H9 (cell line): Measurements from ENCODE around the gene TUBA4A. TPM values are rescaled to one million over a fixed set of nuclear protein-coding genes. Genes with fewer than 3 reads are reported as not detected.

ENCODE experiments used
- DNase-seq: peaks from one replicate; pipeline ENCODE4 v3.0.0-alpha.2; 2017
- H2AFZ ChIP-seq: one replicate; pipeline ENCODE4 v1.6.1; 2013; ENCODE audit warnings: mild to moderate bottlenecking, low read length, control low read depth, moderate library complexity
- H2AK5ac ChIP-seq: 2 replicates; pipeline ENCODE4 v1.6.1; 2013; ENCODE audit warnings: low read length, control low read depth, mixed read lengths; ENCODE audit not compliant: insufficient read length
- H2BK120ac ChIP-seq: one replicate; pipeline ENCODE4 v1.6.1; 2013; ENCODE audit warnings: low read depth, mild to moderate bottlenecking, low read length, control low read depth, inconsistent platforms; ENCODE audit not compliant: poor library complexity, severe bottlenecking
- H2BK12ac ChIP-seq: 2 replicates; pipeline ENCODE4 v1.6.1; 2013; ENCODE audit warnings: low read length, control low read depth, mixed read lengths, low read depth; ENCODE audit not compliant: insufficient read length
- H2BK15ac ChIP-seq: 2 replicates; pipeline ENCODE4 v1.6.1; 2013; ENCODE audit warnings: low read depth, low read length, control low read depth
- H2BK20ac ChIP-seq: one replicate; pipeline ENCODE4 v1.6.1; 2013; ENCODE audit warnings: low read depth, mild to moderate bottlenecking, low read length, control low read depth, inconsistent platforms; ENCODE audit not compliant: poor library complexity, severe bottlenecking
- H2BK5ac ChIP-seq: 2 replicates; pipeline ENCODE4 v1.6.1; 2013; ENCODE audit warnings: low read length, control low read depth, mixed read lengths; ENCODE audit not compliant: insufficient read length
- H3K14ac ChIP-seq: 2 replicates; pipeline ENCODE4 v1.6.1; 2013; ENCODE audit warnings: low read length, control low read depth; ENCODE audit not compliant: insufficient read depth
- H3K18ac ChIP-seq: 2 replicates; pipeline ENCODE4 v1.6.1; 2013; ENCODE audit warnings: low read depth, mild to moderate bottlenecking, mixed read lengths, low read length, control low read depth; ENCODE audit not compliant: insufficient read length
- H3K23ac ChIP-seq: 2 replicates; pipeline ENCODE4 v1.6.1; 2013; ENCODE audit warnings: low read length, control low read depth, mixed read lengths, low read depth; ENCODE audit not compliant: insufficient read length
- H3K23me2 ChIP-seq: 2 replicates; pipeline ENCODE4 v1.6.1; 2013; ENCODE audit warnings: low read depth, mild to moderate bottlenecking, mixed read lengths, low read length, control low read depth; ENCODE audit not compliant: insufficient read length, poor library complexity, severe bottlenecking
- H3K27ac ChIP-seq: 2 replicates; pipeline ENCODE4 v1.5.1; 2013; ENCODE audit warnings: low read length, control low read depth, mixed read lengths, low read depth; ENCODE audit not compliant: insufficient read length
- H3K27me3 ChIP-seq: 2 replicates; pipeline ENCODE4 v1.6.1; 2013; ENCODE audit warnings: low read length, control low read depth, inconsistent platforms; ENCODE audit not compliant: insufficient read depth
- H3K4ac ChIP-seq: 2 replicates; pipeline ENCODE4 v1.6.1; 2013; ENCODE audit warnings: low read depth, mild to moderate bottlenecking, control low read depth, inconsistent platforms, low read length, moderate library complexity
- H3K4me1 ChIP-seq: 2 replicates; pipeline ENCODE4 v1.6.1; 2013; ENCODE audit warnings: low read length, control low read depth, inconsistent platforms; ENCODE audit not compliant: insufficient read depth
- H3K4me2 ChIP-seq: 2 replicates; pipeline ENCODE4 v1.6.1; 2013; ENCODE audit warnings: low read length, control low read depth, mixed read lengths; ENCODE audit not compliant: insufficient read length, insufficient read depth
- H3K56ac ChIP-seq: 2 replicates; pipeline ENCODE4 v1.6.1; 2013; ENCODE audit warnings: low read depth, mild to moderate bottlenecking, mixed read lengths, low read length, control low read depth; ENCODE audit not compliant: insufficient read length
- H3K79me1 ChIP-seq: 2 replicates; pipeline ENCODE4 v1.6.1; 2013; ENCODE audit warnings: low read depth, mild to moderate bottlenecking, moderate library complexity, low read length, control low read depth, inconsistent platforms; ENCODE audit not compliant: insufficient read depth, poor library complexity, severe bottlenecking
- H3K79me2 ChIP-seq: 2 replicates; pipeline ENCODE4 v1.6.1; 2013; ENCODE audit warnings: low read length, control low read depth, inconsistent platforms; ENCODE audit not compliant: insufficient read depth
- H3K9ac ChIP-seq: 2 replicates; pipeline ENCODE4 v1.6.1; 2013; ENCODE audit warnings: low read length, control low read depth, mixed read lengths; ENCODE audit not compliant: insufficient read length; ENCODE audit errors: extremely low read depth
- H3K9me3 ChIP-seq: one replicate; pipeline ENCODE4 v1.6.1; 2013; ENCODE audit warnings: low read depth, low read length, inconsistent platforms; ENCODE audit not compliant: control insufficient read depth
- H3T11ph ChIP-seq: one replicate; pipeline ENCODE4 v1.6.1; 2013; ENCODE audit warnings: mild to moderate bottlenecking, low read length, control low read depth, inconsistent platforms
- H4K20me1 ChIP-seq: one replicate; pipeline ENCODE4 v1.6.1; 2013; ENCODE audit not compliant: control insufficient read depth, insufficient read length, insufficient read depth
- H4K5ac ChIP-seq: 2 replicates; pipeline ENCODE4 v1.6.1; 2013; ENCODE audit warnings: low read depth, mild to moderate bottlenecking, mixed read lengths, low read length, control low read depth; ENCODE audit not compliant: insufficient read length
- H4K8ac ChIP-seq: replicated peaks from 2 replicates; pipeline ENCODE4 v1.6.1; 2013; ENCODE audit warnings: low read length, control low read depth, mixed read lengths, low read depth; ENCODE audit not compliant: insufficient read length
- H4K91ac ChIP-seq: 2 replicates; pipeline ENCODE4 v1.6.1; 2013; ENCODE audit warnings: low read depth, mild to moderate bottlenecking, moderate library complexity, mixed read lengths, low read length, control low read depth; ENCODE audit not compliant: insufficient read length
- H3K27ac Mint-ChIP-seq, 3 experiments: 2 replicates in 2 of 3; 3 replicates in 1 of 3; pipeline ENCODE4 v1.8.0; 2020 to 2021; ENCODE audit warnings: mixed read lengths in 3 of 3, mild to moderate bottlenecking in 1 of 3, moderate library complexity in 1 of 3
- H3K27me3 Mint-ChIP-seq: 2 replicates; pipeline ENCODE4 v1.8.0; 2021; ENCODE audit warnings: low read depth, mild to moderate bottlenecking, moderate library complexity, mixed read lengths
- H3K36me3 Mint-ChIP-seq, 3 experiments: 2 replicates in 2 of 3; 3 replicates in 1 of 3; pipeline ENCODE4 v1.8.0; 2020 to 2021; ENCODE audit warnings: low read depth in 3 of 3, mixed read lengths in 3 of 3; ENCODE audit not compliant: insufficient read depth in 1 of 3
- H3K4me1 Mint-ChIP-seq, 2 experiments: 2 replicates each; pipeline ENCODE4 v1.8.0; 2020; ENCODE audit warnings: mixed read lengths in 2 of 2
- H3K4me3 Mint-ChIP-seq, 2 experiments: 2 replicates in 1 of 2; 3 replicates in 1 of 2; pipeline ENCODE4 v1.8.0; 2020 to 2021; ENCODE audit warnings: mild to moderate bottlenecking in 2 of 2, mixed read lengths in 2 of 2, moderate library complexity in 1 of 2
- H3K9me3 Mint-ChIP-seq, 2 experiments: 2 replicates in 1 of 2; 3 replicates in 1 of 2; pipeline ENCODE4 v1.8.0; 2020; ENCODE audit warnings: mild to moderate bottlenecking in 2 of 2, mixed read lengths in 2 of 2, moderate library complexity in 1 of 2
- CTCF ChIP-seq: fragments of 200-600 bp; sonication (generic); conservative IDR thresholded peaks from 3 replicates; pipeline ENCODE4 v1.8.0; 2021; ENCODE audit warnings: antibody characterized with exemption, mild to moderate bottlenecking
- WGBS: extraction: QIAGEN DNeasy Blood & Tissue Kit; methylation state at CpG from one replicate; pipeline ENCODE4 v1.1.7; 2013; ENCODE audit warnings: missing lambda C conversion rate, low lambda C conversion rate, mixed read lengths; ENCODE audit not compliant: insufficient read length; ENCODE audit errors: extremely low coverage; 5-methylcytosine and 5-hydroxymethylcytosine counted together
- total RNA-seq: library from RNA; stranded (reverse); gene quantifications from 2 replicates; pipeline ENCODE4 v1.2.1, GENCODE V29; 2021

TUBA4A gene
- total RNA-seq, 1 experiment from 2014 or later = 25.5 TPM

GRCh38 chr2:219213486-219214071 lies 40.1 kb downstream of the TUBA4A start:
- DNase-seq = no peak
- peak overlapping the region in 1 of 3 experiments; percentile 25; a peak in 1 of 7 replicates for H3K27ac Mint-ChIP-seq
- Histone ChIP-seq H3K9ac (no peak overlapping the region), H3K27ac (no peak overlapping the region), H2BK12ac (no peak overlapping the region), H3K79me2 (no peaks in the 10 kb centered on the region), H3K4me1 (no peaks in the 10 kb centered on the region), H2BK5ac (no peak overlapping the region), H3K14ac (no peak overlapping the region), H3K79me1 (no peaks in the 10 kb centered on the region), H2AK5ac (no peak overlapping the region), H3K4ac (no peak overlapping the region), H2BK20ac (no peak overlapping the region), H2BK120ac (no peak overlapping the region), H4K5ac (no peak overlapping the region), H3K27me3 (no peaks in the 10 kb centered on the region), H2BK15ac (no peak overlapping the region), H3K18ac (no peak overlapping the region), H4K8ac (no peak overlapping the region), H3K23ac (no peak overlapping the region), H2AFZ (no peak overlapping the region), H4K91ac (no peak overlapping the region), H3K23me2 (peaks cover 7% of the 10 kb centered on the region), H3K4me2 (no peak overlapping the region), H3T11ph (no peak overlapping the region), H3K56ac (no peak overlapping the region), H3K9me3 (no peaks in the 10 kb centered on the region), H4K20me1 (no peaks in the 10 kb centered on the region)
- H3K4me3 Mint-ChIP-seq = no peak overlapping the region
- peaks cover 15 to 67% (median 60%) of the 10 kb centered on the region in 3 experiments for H3K36me3 Mint-ChIP-seq
- no peaks in the 10 kb centered on the region for H3K9me3 Mint-ChIP-seq
- no CpG with 5 or more reads among the region's 10 CpGs for WGBS
- H3K4me1 Mint-ChIP-seq = peaks cover 11 to 17% of the 10 kb centered on the region in 2 experiments
- TF ChIP-seq CTCF = no peak
- no peaks in the 10 kb centered on the region; the same call in 1 of the 2 replicates for H3K27me3 Mint-ChIP-seq
